GM12873 (cell line): Measurements from ENCODE around the gene SPON2.

ENCODE experiments used
- CTCF ChIP-seq: IDR thresholded peaks from 2 replicates; pipeline ENCODE4 v1.5.1; 2012; ENCODE audit warnings: low read depth, mild to moderate bottlenecking, moderate library complexity, low read length, control low read depth; ENCODE audit not compliant: insufficient read depth; ENCODE audit errors: missing control alignments

Gene SPON2

GRCh38 chr4:1216076-1216614 lies 43.8 kb upstream of the SPON2 start:
- no peak for TF ChIP-seq CTCF

DNA sequence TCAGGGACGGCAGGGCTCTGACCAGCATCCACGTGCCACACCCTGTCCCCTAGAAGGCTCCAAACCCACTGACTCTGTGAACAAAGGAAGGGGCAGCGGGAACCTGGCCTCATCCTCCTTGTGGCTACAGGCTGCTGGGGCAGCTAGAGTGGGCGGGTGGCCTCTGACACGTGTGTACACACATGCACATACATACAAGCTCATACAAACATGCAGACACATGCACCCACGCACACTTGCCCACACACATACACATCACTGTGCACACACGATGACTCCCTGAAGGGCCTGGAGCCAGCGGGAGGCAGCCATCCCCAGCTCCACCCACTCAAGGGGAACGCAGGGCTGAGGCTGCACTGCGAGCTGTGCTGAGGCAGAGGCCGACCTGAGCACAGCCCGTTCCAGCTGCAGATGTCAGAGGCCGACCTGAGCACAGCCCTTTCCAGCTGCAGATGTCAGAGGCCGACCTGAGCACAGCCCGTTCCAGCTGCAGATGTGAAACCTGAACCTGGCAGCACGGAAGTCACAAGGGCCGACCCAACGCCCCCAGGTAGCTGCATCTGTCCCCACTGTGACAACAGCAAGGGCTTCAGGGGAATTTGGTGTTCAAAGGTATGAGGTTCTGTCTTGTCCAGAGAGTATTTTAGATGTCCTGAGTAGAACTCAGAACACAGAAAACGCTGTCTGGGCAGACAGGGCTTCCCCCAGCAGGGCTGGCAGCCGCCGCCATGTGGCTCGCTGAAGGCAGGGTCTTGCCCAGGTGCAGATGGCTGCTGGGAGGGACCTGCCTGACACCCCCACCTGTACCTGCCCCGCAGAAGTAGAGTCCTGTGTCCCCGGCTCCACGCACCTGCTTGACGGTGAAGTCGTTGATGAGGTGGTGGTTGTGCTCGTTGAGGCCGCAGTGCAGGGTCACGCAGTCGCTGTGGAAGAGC lies 43.0 kb upstream of the SPON2 start:
- TF ChIP-seq CTCF, result no peak

DNA sequence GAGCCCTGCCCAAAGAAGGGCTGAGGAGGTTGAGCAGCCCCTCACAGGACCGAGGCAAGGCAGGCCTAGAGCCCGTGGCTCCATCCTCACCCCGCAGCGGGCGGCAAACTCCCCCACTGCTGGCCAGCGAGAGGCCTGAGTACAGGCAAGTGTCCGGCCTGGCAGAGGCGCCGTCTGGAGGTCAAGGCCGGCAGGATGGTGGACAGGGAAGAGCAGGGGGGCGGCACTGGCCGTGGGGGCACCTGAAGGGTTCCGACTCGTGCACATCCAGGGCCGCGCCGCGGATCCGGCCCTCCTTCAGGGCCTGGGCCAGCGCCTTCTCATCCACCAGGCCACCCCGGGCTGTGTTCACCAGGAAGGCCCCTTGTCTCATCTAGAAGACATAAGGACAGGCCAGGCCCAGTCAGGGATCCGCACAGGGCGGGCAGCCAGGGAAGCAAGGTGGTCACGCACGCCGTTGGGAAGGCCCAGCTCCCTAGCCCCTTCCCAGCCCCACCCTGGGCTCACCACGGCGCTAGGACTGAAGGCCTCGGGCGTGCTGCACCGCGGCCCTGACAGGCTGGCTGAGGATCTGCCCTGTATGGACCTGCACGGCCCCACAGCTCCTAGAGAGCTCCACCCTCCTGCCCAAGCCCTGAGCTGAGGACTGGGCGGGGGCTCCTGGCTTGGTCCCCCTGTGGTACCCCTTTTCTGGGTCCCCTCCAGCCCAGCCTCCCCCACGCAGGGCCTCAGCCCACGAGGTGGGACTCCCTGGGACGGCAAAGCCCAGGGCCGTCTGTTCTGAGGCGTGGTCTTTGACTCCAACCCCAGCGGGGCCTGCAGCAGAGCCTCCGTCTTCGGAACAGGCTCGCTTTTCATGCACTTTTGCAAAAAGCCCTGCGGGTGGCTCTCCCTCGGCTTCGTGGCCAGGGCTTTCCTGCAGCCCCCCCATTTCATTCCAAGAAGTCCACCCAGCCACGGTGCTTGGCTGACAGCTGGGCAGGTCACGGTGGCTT lies 42.0 kb upstream of the SPON2 start:
- TF ChIP-seq CTCF, result no peak

DNA sequence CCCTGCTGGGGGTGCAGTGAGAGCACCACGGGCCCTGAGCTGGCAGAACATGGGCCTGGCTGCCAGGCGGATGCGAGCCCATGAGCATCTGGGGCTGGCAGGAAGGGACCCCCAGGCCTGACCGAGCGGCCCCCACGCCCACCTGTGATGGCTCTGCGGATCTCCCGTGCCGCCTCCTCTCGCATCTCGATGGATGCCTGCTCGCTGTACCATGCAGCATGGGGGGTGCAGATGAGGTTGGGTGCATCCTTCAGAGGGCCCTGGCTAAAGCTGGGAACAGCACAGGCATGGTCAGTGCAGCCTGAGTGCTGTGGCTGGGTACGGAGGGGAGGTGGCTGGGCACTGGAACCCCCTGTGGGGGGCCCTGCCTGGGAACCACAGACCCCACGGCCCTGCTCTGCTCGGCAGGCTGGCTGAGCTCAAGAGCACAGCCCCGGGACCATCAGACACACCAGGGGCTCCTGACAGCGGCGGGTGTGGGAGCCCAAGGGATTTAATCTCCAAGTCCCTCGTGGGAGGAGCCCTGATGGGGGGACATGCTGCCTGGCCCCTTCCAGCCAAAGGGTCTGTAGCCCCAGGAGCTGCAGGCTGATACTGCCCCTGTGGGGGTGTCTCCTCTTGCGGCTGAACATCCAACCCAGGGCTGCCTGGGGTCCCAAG lies 41.1 kb upstream of the SPON2 start:
- TF ChIP-seq CTCF, result no peak

DNA sequence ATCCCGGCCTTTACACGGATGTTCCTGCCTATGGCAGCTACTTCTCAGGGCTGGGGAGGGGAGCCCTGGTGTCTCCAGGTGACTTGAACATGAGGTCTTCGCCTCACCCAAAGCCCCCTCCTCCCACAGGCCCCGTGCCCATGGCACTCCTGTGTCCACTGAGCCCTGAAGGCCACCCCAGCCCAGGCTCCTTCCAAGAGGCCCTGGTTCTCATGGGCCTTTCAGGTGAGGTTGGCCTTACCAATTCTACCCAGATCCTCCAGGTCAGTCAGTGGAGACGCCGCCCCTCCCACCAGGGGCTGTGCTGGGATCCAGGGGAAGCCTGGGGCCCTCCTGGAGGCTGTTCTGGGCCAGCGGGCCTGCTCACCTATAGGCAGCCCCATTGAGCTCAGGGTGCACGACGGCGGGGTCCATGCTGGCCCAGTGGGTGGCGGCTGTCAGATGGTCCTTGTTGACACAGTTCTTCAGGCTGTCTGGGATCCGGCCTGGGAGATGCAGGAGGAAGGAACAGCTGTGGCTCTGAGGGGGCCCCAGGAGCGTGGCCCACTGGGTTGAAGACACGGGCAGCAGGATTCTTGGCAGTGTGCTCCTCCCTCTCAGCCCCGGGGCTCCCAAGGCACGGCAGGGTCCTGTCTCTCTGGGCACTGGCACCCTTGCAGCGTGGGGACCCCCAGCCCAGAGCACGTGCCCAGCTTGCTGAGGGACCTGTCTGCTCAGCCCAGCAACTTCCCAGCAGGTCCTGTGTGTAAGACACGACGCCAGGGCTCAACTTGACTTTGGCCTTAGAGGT lies 40.4 kb upstream of the SPON2 start:
- TF ChIP-seq CTCF, result no peak

- TF ChIP-seq CTCF, result no peak
Measured at GRCh38 chr4:1211891-1212545, 39.6 kb upstream of the SPON2 start.
